ENCODE results near the gene HIF1AN.
"Not testable (repeated sequence)": the region's sequence is repeated elsewhere in the genome, so short reads cannot be mapped to it uniquely, and the experiment has no call there.

HIF1AN gene

DNA sequence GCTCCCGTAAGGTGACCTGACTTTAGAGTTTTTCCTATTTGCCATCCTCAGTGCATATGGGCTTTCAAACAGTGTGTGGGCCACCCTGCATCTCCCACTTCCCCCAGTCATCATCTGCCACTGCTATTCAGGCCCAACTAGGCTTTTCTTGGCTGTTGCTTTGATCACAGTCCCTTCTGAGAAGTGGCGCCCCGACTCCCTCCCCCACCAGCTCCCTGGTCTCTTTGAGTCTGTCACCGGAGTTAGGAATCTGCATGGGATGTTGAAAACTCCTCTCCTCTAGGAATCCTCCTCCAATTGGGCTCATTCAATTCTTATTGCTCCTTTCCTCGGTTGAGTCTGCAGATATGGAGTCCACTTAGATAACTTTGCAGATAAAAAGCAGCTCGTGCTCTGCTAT is 32.1 kb downstream of the HIF1AN start:
- no peak for DNase-seq

DNA sequence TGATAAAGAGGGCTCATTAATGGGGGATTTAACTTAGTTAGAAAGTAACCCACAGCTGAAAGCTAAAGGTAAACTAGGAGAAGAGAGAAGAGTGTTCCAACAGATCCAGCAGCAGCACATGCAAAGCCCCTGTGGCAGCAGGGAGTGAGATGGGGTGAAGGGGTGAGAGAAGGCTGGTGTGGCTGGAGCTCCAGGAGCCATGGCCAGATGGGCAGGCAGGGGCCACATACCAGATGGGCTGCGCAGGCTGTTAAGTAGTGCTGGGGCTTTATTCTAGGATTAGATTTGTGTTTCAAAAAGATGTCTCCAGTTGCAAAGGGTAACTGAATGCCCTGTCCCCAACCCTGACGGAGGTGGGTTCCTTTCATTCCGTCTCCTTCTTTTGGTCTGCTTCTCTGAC is 33.2 kb downstream of the HIF1AN start:
- DNase-seq, result no peak

DNA sequence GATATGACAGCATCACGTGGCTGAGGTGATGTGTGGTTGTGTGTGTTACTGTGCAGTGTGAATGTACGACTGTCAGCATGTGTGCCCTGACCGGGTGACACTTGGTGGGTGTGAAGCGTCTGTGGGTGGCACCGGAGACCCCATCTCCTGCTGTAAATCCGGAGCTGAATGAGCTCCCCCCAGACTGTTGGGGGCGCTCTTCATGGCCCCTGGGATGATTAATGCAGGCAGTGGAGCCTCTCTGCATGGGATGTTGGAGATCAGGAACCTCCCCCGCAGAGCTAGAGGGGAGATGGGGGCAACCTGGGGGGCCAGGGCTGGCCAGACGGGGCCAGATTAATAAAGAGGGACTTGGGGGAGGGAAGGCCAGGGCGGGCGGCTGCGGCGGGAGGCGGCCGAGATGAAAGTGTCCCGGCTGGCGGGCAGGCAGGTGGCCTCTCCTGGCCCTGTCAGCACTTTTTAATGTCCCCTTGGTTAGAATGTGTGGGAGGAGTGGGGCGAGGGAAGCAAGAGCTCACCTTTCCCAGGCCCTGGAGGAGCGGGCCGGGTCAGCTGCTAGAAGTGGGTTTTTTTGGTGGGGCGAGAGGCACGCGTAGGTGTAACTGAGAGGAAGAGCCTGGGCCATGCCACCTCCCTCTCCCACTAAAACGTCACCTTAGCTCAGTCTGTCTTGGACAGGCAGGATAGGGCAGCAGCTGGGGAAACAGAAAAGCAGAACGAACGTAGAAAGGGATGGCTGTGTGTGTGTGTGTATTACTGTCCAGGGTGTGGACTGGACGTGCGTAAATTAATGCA is 34.1 kb downstream of the HIF1AN start:
- DNase-seq, result no peak

DNA sequence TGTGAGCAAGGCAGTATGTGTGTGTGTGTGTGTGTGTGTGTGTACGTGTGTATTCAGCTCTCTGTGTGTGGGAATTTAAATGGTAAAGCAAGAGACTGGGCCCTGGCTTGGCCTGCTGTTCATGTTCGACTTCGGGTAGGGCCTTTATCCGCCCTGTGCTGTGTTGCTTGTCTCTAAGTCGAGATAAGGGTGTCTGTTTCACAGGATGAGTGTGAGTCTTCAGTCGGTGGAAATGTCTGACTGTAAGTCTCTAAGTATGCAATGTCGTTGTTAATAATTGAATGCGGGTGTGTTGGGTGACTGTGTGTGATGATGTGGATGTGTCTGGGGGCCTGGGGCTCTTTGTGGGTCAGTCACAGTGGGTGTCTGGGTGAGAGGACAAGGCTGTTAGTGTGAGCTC is 34.8 kb downstream of the HIF1AN start:
- DNase-seq, result no peak

DNA sequence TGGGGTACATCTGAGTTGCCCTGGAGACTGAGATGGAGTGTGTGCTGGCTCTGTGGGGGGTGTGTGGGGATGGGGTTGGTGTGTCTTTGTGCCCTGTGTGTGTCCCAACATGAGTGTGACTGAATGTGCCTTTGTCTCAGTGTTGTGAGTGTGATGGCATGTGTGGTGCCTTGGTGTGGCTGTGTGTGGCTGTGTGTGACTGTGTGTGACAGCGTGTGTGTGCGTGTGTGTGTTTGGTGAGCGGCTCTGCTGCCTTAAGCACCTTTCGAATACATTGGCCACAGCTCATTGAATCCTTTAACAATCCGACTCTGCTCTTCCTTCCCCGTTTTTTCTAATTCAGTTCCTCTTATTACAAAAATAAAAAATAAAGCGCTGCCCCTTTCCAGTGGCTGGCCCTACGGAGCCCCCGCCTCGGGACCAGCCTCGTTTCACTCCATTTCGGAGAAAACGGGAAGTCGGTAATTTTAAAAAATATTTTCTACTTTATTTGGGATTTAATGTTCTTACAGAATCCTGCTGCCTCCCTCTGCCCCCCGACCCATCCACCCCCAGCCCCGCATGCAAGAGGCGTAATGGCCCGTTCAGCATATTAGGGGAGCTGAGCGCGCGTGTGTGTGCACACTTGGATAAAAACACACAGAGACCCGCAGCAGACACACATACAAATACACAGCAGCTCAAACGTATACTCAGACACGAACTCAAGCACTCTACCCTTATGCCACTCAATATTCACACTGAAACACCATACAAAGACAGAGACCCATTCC is 35.5 kb downstream of the HIF1AN start:
- no peak for DNase-seq

DNA sequence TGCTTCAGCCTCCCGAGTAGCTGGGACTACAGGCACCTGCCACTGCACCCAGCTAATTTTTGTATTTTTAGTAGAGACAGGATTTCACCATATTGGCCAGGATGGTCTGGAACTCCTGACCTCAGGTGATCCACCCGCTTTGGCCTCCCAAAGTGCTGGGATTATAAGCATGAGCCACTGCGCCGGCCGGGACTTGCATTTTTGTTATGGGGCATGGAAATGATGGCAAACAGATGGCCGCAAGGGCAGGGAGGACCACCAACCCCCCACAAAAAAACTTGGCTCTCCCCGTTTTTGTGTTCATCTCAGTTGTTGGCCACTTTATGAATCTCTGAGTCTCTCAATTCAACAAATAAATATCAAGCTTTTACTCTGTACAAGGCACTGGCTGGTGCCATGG is 39.4 kb downstream of the HIF1AN start:
- DNase-seq, result not testable (repeated sequence)

DNA sequence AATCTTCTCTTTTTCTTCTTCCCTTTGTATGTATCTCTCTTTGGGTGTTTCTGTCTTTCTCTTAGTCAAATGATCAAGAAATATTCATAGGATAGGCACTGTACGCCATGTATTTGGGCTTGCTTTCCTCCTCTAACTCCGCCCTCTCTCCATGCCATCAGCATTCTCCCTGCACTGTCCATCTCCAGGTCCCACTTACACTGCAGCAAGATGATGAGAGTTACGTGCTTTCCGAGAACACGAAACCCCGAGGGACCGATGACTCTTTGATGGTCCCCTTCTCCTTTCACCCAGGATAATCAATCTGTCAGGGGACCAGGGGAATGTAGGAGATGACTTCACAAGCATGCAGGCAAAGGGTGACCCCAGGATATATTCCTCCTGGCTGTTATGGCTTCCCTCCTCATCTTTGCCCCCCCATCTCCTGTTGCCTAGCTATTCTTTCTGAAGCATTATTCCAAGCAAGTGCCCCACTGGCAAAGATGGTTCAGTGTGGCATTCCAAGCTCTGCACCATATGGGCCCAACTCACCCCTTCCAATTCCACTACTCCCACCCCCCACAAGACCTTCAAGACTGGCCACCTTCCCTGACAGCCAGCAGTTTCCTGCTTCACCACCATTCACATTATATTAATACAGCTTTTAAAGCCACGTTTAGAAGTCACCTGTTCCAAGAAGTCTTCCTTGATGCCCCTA is 40.0 kb downstream of the HIF1AN start:
- no peak for DNase-seq

DNA sequence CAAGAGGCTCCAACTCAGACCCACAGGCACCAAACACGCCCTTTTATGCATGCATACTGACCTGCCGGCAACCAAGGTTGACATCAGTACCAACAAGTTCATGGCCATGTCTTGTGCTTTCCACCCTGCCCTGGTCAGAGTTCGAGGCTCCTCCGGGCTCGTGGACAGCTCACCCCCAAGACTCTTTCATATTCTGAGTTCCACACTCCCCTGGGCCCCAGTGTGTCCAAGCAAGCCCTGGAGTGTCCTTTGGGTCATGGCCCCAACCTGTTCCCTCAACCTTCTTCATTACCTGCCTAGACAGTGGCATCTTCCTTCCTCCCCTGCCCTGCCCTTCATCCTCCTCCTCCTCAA is 40.5 kb downstream of the HIF1AN start:
- no peak for DNase-seq

DNA sequence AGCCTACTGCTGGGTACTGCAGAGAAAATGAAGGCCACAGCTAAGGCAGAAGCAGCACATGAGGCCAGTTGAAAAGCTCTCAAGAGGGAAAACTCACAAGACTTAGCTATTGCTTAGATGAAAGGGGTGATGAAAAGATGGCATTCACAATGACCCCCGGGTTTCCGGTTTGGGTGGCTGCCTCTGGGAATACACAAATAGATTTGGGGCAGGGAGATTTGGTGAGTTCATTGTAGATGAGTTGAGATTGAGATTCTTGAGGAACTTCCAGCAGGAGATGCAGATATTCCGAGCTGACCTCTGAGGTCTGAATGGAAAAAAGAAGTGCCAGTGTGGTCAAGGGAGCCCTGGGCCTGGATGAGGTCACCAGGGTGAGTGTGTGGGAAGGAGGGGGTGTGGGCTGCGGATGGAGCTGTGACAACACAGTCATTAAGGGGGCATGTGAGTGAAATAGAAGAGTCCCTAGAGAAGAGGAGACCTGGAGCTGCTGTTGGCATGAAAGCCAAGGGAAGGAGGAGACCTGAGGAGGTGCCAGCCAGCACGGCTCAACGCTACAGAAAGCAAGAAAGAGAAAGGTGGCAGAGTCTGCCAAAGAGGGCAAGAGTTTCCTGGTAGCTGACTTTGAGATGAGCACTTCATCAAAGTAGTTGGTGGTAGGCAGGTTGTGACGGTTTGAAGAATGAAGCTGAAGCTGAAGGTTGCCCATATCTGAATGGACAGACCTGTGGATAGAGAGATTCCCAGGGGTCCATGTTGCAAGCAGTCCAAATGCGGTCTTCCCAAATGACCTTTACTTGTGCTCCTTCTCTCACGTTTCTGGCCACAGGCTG is 43.7 kb downstream of the HIF1AN start:
- DNase-seq, result no peak

DNA sequence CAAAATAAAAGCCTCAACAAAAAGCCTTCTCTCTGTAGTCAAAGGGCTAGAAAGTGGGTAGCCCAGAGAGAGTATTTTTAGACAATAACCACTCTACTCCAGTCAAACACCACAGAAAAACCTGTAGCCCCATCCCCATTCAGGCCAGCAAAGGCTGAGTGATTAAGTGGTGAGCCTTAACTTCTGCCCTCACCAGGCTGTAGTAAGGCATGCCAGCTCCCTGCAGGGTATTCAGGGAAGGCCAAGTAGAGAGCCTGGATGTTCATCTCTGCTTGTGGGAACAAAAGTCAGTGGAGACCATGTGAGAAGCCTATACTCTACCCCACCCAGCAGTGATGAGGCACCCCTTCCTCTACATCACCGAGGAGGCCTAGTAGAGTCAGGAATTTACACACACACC is 51.2 kb downstream of the HIF1AN start:
- no peak for DNase-seq

DNA sequence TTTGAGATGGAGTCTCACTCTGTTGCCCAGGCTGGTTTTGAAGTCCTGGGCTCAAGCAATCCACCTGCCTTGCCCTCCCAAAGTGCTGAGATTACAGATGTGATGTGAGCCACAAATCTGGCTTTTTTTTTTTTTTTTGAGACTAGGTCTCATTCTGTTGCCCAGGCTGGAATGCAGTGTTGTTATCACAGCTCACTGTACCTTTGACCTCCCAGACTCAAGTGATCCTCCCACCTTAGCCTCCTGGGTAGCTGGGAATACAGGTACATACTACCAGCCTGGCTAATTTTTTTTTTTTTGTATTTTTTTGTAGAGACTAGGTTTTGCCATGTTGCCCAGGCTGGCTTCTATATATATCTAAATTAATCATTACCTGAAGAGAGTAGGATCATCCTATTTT is 62.4 kb downstream of the HIF1AN start:
- DNase-seq, result no peak

DNA sequence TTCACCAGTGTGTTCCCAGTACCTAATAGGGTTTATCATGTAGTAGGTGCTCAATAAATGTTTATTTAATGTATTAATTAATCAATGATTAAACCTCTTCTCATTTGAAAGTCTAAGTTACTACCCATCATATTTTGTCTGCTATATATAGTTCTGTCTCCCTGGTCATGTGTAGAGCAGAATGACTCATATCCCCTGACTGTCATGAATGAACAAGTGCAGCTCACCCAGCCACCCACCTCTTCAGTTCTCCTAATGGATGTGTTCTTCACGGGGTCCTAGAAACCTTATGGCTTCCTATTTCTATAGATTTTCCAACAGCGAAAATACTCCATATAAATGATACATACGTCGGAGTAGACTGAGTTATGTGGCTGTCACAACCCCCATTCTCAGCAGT is 64.5 kb downstream of the HIF1AN start:
- no peak for DNase-seq

DNA sequence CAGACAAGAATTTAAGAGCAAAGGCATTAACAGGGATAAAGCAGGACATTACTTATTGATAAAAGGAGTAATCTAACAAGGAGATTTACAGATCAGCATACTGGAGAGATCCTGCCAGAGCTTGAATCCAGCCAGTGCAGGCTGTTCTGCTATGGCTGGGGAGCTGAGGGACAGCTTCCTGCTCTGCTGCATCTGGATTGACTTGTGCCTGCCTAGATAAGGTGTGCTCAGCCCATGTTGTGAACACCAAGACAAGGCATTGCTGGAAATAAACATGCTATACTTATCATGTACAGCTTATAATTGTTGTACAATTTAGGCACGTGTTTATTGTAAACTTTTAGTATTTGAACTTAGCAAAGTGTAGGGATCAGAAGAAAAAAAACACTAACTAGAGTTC is 71.7 kb downstream of the HIF1AN start:
- DNase-seq, result no peak

All from stimulated activated CD4-positive, alpha-beta T cell treated with anti-CD3 and anti-CD28 coated beads, Interleukin-12 subunit alpha, Interleukin-12 subunit beta, amount 100 ng/mL, for 4 hours (primary cell).